SU-DHL-6 (cell line): ENCODE measurements around the gene ALOX5.

Experiments used
- H2AFZ ChIP-seq: fragments of 200-600 bp; sonication (generic); 2 replicates; pipeline ENCODE4 v1.6.1; 2014; ENCODE audit warnings: low read depth, mild to moderate bottlenecking, moderate library complexity, mixed read lengths, antibody characterized with exemption, low read length; ENCODE audit not compliant: severe bottlenecking
- H3F3A ChIP-seq: fragments of 200-600 bp; shearing (Covaris generic); 2 replicates; pipeline ENCODE4 v1.6.0; 2016; ENCODE audit warnings: antibody characterized with exemption, mild to moderate bottlenecking; ENCODE audit not compliant: insufficient read depth
- H3K27ac ChIP-seq: fragments of 200-600 bp; sonication (generic); 2 replicates; pipeline ENCODE4 v1.5.1; 2016; ENCODE audit warnings: low read depth, mild to moderate bottlenecking, low read length, moderate library complexity, mixed read lengths
- H3K27me3 ChIP-seq: fragments of 200-600 bp; sonication (generic), shearing (Covaris generic); 2 replicates; pipeline ENCODE4 v1.6.0; 2014; ENCODE audit warnings: mild to moderate bottlenecking, low read length
- H3K36me3 ChIP-seq: fragments of 200-600 bp; sonication (generic); 2 replicates; pipeline ENCODE4 v1.6.1; 2014; ENCODE audit warnings: mild to moderate bottlenecking, low read length, mixed read lengths
- H3K4me2 ChIP-seq: fragments of 300-600, 200-600 bp; shearing (Covaris generic), sonication (generic); 2 replicates; pipeline ENCODE4 v1.6.0; 2014; ENCODE audit warnings: low read length, low read depth, mild to moderate bottlenecking; ENCODE audit not compliant: poor library complexity, severe bottlenecking
- H3K4me3 ChIP-seq: fragments of 200-600 bp; sonication (generic); 2 replicates; pipeline ENCODE4 v1.5.1; 2014; ENCODE audit warnings: antibody characterized with exemption, low read length, mild to moderate bottlenecking, mixed read lengths; ENCODE audit not compliant: insufficient read depth, poor library complexity, severe bottlenecking
- H3K79me2 ChIP-seq: fragments of 200-600 bp; sonication (generic); 2 replicates; pipeline ENCODE4 v1.6.1; 2014; ENCODE audit warnings: mild to moderate bottlenecking, low read length, moderate library complexity; ENCODE audit not compliant: insufficient read depth
- H3K9ac ChIP-seq: fragments of 200-600 bp; sonication (generic); 2 replicates; pipeline ENCODE4 v1.7.0; 2014; ENCODE audit warnings: mild to moderate bottlenecking, low read length
- H3K9me2 ChIP-seq: fragments of 200-600 bp; sonication (generic); replicated peaks from 2 replicates; pipeline ENCODE4 v1.6.1; 2014; ENCODE audit warnings: low read length; ENCODE audit not compliant: insufficient read depth
- H3K9me3 ChIP-seq: fragments of 200-600 bp; sonication (generic); 2 replicates; pipeline ENCODE4 v1.6.1; 2014; ENCODE audit warnings: low read length, mixed read lengths; ENCODE audit not compliant: insufficient read depth
- H4K20me1 ChIP-seq: fragments of 200-600 bp; sonication (generic); 2 replicates; pipeline ENCODE4 v1.6.1; 2014; ENCODE audit warnings: low read depth, mild to moderate bottlenecking, antibody characterized with exemption, low read length, moderate library complexity, mixed read lengths
- CTCF ChIP-seq: fragments of 200-600 bp; sonication (generic); IDR thresholded peaks from one replicate; pipeline ENCODE4 v1.5.1; 2017; ENCODE audit warnings: antibody characterized with exemption, mild to moderate bottlenecking, low read length, moderate library complexity; ENCODE audit not compliant: insufficient read depth, poor library complexity, severe bottlenecking
- EZH2phosphoT487 ChIP-seq: fragments of 200-600 bp; sonication (generic), shearing (Covaris generic); conservative IDR thresholded peaks from 2 replicates; pipeline ENCODE4 v1.6.1; 2018; ENCODE audit warnings: mild to moderate bottlenecking, antibody characterized with exemption, low read length, moderate library complexity, mixed read lengths

Gene ALOX5

DNA sequence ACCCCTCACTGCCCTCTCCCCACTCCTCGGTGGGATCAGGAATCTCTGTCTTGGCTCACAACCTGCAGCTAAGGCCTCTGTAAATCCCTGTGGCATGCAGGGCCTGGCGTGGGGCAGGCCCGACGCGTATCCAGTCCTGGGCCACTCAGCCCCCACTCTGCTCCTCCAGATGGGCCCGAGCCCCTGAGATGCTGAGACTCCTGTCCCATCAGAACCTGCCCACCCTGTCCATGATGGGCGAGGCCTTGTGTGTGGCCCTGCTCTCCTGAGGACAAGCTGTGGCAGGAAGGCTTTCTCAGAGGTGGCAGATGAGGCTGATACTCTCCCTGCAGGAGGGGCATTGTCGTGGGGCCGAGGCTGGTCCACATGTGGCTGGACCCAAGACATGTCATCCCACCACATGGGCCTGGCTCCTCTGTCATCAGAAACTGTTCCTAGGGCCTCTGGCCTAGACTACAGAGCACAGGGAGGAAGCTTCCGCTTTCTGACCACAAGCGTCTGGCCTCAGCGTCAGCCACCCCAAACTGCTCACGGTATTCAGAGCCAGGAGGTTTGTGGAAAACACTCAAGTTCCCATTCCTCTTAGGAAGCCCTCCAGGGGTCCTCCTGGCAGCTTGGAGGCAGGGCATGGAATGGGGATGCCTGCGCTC, 6.0 kb downstream of the ALOX5 start:
- no peak overlapping the region for H3K9ac ChIP-seq
- no peak overlapping the region for H3K27ac ChIP-seq
- TF ChIP-seq CTCF: no peak
- TF ChIP-seq EZH2phosphoT487: no peak
- no peaks in the 10 kb centered on the region for H3K9me2 ChIP-seq
- H4K20me1 ChIP-seq: peaks cover 6% of the 10 kb centered on the region; the same call in 1 of the 2 replicates
- peaks cover 90% of the 10 kb centered on the region for H3K79me2 ChIP-seq
- H2AFZ ChIP-seq: no peak overlapping the region
- no peaks in the 10 kb centered on the region for H3K27me3 ChIP-seq
- peaks cover 5% of the 10 kb centered on the region; the same call in 1 of the 2 replicates for H3F3A ChIP-seq
- no peak overlapping the region for H3K4me3 ChIP-seq
- H3K4me2 ChIP-seq: no peak overlapping the region
- H3K36me3 ChIP-seq: peaks cover 27% of the 10 kb centered on the region
- no peaks in the 10 kb centered on the region for H3K9me3 ChIP-seq

GRCh38 chr10:45380903-45381620, 7.0 kb downstream of the ALOX5 start:
- Histone ChIP-seq H3K36me3 (peaks cover 35% of the 10 kb centered on the region), H3K79me2 (peaks cover 88% of the 10 kb centered on the region), H3K4me2 (no peak overlapping the region), H4K20me1 (peaks cover 6% of the 10 kb centered on the region; the same call in 1 of the 2 replicates), H3K9me3 (no peaks in the 10 kb centered on the region), H3K9me2 (no peaks in the 10 kb centered on the region), H3F3A (peaks cover 5% of the 10 kb centered on the region; the same call in 1 of the 2 replicates), H3K27me3 (no peaks in the 10 kb centered on the region), H2AFZ (no peak overlapping the region), H3K9ac (no peak overlapping the region), H3K4me3 (no peak overlapping the region), H3K27ac (no peak overlapping the region)
- no peak for TF ChIP-seq CTCF
- TF ChIP-seq EZH2phosphoT487: no peak

DNA sequence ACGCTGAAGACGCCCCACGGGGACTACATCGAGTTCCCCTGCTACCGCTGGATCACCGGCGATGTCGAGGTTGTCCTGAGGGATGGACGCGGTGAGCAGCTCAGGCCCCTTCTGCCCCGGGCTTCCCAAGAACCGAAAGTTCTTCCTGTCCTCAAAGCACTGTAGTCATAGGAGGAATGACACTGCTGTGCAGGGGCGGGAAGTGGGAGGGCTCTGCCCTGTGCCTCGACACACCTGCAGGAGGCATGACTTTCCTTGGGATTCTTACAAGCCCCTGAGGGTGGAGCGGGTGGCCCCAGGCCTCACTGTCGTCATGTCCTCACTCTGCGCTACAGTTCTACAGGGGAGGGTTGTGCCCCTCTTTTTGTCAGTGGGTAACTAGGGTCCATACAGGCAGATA, 8.6 kb downstream of the ALOX5 start:
- Histone ChIP-seq H3K27ac (no peak overlapping the region), H3K36me3 (peaks cover 45% of the 10 kb centered on the region), H2AFZ (no peak overlapping the region), H3K9me3 (no peaks in the 10 kb centered on the region; the same call in 1 of the 2 replicates), H3K9ac (no peak overlapping the region), H3K9me2 (no peaks in the 10 kb centered on the region), H3K27me3 (no peaks in the 10 kb centered on the region), H3K4me3 (no peak overlapping the region), H3K4me2 (no peak overlapping the region), H3F3A (no peaks in the 10 kb centered on the region), H4K20me1 (no peaks in the 10 kb centered on the region; the same call in 1 of the 2 replicates), H3K79me2 (peaks cover 84% of the 10 kb centered on the region)
- TF ChIP-seq CTCF (no peak), EZH2phosphoT487 (no peak)
